ENCODE results near the gene DPEP3.

- TF ChIP-seq CTCF (IDR thresholded peaks at IDR 0.05) = no peak
- TF ChIP-seq EP300 (IDR thresholded peaks at IDR 0.05) = no peak
- no peak for TF ChIP-seq POLR2AphosphoS5 (IDR thresholded peaks at IDR 0.05)
Measured at GRCh38 chr16:67964477-67965131, 15.7 kb downstream of the DPEP3 start.

Data from esophagus muscularis mucosa (tissue), 4 donors.